ENCODE data around the gene LY86. TPM values are rescaled to one million over a fixed set of nuclear protein-coding genes. Genes with fewer than 3 reads are reported as not detected.

Gene LY86
- total RNA-seq, 1 donor from 2014 or later = not detected

GRCh38 chr6:6689400-6690143 is 101.1 kb downstream of the LY86 start:
- no peak for TF ChIP-seq CTCF (IDR thresholded peaks at IDR 0.05)
- intact Hi-C loops (cut with DNase I) = no loop called here
- H3K27me3 ChIP-seq = no peaks in the 10 kb centered on the region
- peak overlapping the region; percentile 34 to 47 for H3K27ac ChIP-seq
- DNase-seq (ENCODE audit: low spot score in 2 of 2) = no peak
- H3K4me3 ChIP-seq = no peak overlapping the region
- no peaks in the 10 kb centered on the region for H3K9me3 ChIP-seq
- H3K36me3 ChIP-seq = no peaks in the 10 kb centered on the region
- H3K4me1 ChIP-seq = no peaks in the 10 kb centered on the region

- H3K27ac ChIP-seq = peak overlapping the region; percentile 34 to 47
- H3K27me3 ChIP-seq = no peaks in the 10 kb centered on the region
- H3K4me1 ChIP-seq = no peaks in the 10 kb centered on the region
- H3K9me3 ChIP-seq = no peaks in the 10 kb centered on the region
- no peaks in the 10 kb centered on the region for H3K36me3 ChIP-seq
- no peak for DNase-seq (ENCODE audit: low spot score in 2 of 2)
- TF ChIP-seq CTCF (IDR thresholded peaks at IDR 0.05) = no peak
- intact Hi-C loops (cut with DNase I) = no loop called here
- no peak overlapping the region for H3K4me3 ChIP-seq
Measured at GRCh38 chr6:6690144-6690483, 101.6 kb downstream of the LY86 start.

GRCh38 chr6:6694368-6694780 is 105.9 kb downstream of the LY86 start:
- no peaks in the 10 kb centered on the region for H3K27me3 ChIP-seq
- no peak for DNase-seq (ENCODE audit: low spot score in 2 of 2)
- intact Hi-C loops (cut with DNase I) = no loop called here
- H3K9me3 ChIP-seq = no peaks in the 10 kb centered on the region
- no peak overlapping the region for H3K4me3 ChIP-seq
- no peaks in the 10 kb centered on the region for H3K36me3 ChIP-seq
- peaks cover 3 to 5% of the 10 kb centered on the region in 2 donors for H3K4me1 ChIP-seq
- H3K27ac ChIP-seq = no peak overlapping the region
- TF ChIP-seq CTCF (IDR thresholded peaks at IDR 0.05) = no peak

- Histone ChIP-seq H3K27me3 (no peaks in the 10 kb centered on the region), H3K36me3 (no peaks in the 10 kb centered on the region), H3K27ac (peak overlapping the region; percentile 38 to 68), H3K4me3 (no peak overlapping the region), H3K4me1 (peaks cover 6 to 12% of the 10 kb centered on the region in 2 donors), H3K9me3 (no peaks in the 10 kb centered on the region)
- no peak for DNase-seq (ENCODE audit: low spot score in 2 of 2)
- TF ChIP-seq CTCF (IDR thresholded peaks at IDR 0.05) = no peak
- intact Hi-C loops (cut with DNase I) = no loop called here
Measured at GRCh38 chr6:6694825-6695624, 106.5 kb downstream of the LY86 start.

GRCh38 chr6:6695625-6696276 is 107.2 kb downstream of the LY86 start:
- no peaks in the 10 kb centered on the region for H3K36me3 ChIP-seq
- peak overlapping the region; percentile 38 to 68 for H3K27ac ChIP-seq
- no peak overlapping the region for H3K4me3 ChIP-seq
- TF ChIP-seq CTCF (IDR thresholded peaks at IDR 0.05) = no peak
- intact Hi-C loops (cut with DNase I) = no loop called here
- H3K27me3 ChIP-seq = no peaks in the 10 kb centered on the region
- no peak for DNase-seq (ENCODE audit: low spot score in 2 of 2)
- no peaks in the 10 kb centered on the region for H3K9me3 ChIP-seq
- H3K4me1 ChIP-seq = peaks cover 6 to 13% of the 10 kb centered on the region in 2 donors
